ENCODE measurements around the gene CCDC78.

Gene CCDC78

DNA sequence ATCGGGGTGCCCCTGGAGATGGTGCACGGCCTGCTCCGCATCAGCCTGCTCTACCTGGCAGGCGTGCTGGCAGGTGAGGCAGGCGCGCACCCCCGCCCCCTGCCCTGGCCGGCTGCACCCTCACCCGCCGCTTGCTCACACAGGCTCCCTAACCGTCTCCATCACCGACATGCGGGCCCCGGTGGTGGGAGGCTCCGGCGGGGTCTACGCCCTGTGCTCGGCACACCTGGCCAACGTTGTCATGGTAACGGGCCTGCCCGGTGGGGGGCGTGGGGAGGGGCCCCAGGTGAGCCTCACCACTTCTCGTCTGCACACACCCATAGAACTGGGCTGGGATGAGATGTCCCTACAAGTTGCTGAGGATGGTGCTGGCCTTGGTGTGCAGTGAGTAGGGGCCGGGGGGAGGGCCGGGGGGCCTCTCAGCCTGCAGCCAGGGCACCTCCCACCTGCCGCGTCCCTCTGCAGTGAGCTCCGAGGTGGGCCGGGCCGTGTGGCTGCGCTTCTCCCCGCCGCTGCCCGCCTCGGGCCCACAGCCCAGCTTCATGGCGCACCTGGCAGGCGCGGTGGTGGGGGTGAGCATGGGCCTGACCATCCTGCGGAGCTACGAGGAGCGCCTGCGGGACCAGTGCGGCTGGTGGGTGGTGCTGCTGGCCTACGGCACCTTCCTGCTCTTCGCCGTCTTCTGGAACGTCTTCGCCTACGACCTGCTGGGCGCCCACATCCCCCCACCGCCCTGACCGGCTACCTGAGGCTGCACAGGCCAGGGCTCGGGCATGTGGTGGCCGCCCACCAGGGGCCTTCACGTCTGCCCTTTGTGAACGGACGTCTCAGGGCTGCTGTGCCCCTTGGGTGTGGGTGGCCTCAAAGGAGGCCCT, 48.7 kb downstream of the CCDC78 start:
- H3K4me1 ChIP-seq = peaks cover 6% of the 10 kb centered on the region

GRCh38 chr16:676913-677312, 49.3 kb downstream of the CCDC78 start:
- Histone ChIP-seq H3K4me1 (peaks cover 6% of the 10 kb centered on the region), H3K9ac (no peak overlapping the region), H3K27me3 (ENCODE audit: control insufficient read depth, insufficient read depth, low read length) (no peaks in the 10 kb centered on the region), H2AFZ (no peak overlapping the region), H3K9me3 (ENCODE audit: control insufficient read depth, low read length) (no peaks in the 10 kb centered on the region), H3K4me2 (ENCODE audit: low read length) (no peak overlapping the region), H3K36me3 (ENCODE audit: control insufficient read depth, insufficient read depth, low read length) (no peaks in the 10 kb centered on the region), H3K79me2 (peaks cover 4% of the 10 kb centered on the region), H3K4me3 (ENCODE audit: low read depth, low read length) (no peak overlapping the region), H3K27ac (no peak overlapping the region)
- TF ChIP-seq CTCF (IDR thresholded peaks at IDR 0.05) = no peak

More for the DNA sequence above, 48.7 kb downstream of the CCDC78 start:
- no peak overlapping the region for H3K4me2 ChIP-seq (ENCODE audit: low read length)
- TF ChIP-seq CTCF (IDR thresholded peaks at IDR 0.05) = no peak
- H2AFZ ChIP-seq = no peak overlapping the region
- no peaks in the 10 kb centered on the region for H3K27me3 ChIP-seq (ENCODE audit: control insufficient read depth, insufficient read depth, low read length)
- no peak overlapping the region for H3K4me3 ChIP-seq (ENCODE audit: low read depth, low read length)
- no peak overlapping the region for H3K9ac ChIP-seq
- H3K36me3 ChIP-seq (ENCODE audit: control insufficient read depth, insufficient read depth, low read length) = no peaks in the 10 kb centered on the region
- no peaks in the 10 kb centered on the region for H3K9me3 ChIP-seq (ENCODE audit: control insufficient read depth, low read length)
- H3K79me2 ChIP-seq = peaks cover 4% of the 10 kb centered on the region
- H3K27ac ChIP-seq = no peak overlapping the region

- Histone ChIP-seq H3K4me3 (ENCODE audit: low read depth, low read length) (no peak overlapping the region), H3K4me2 (ENCODE audit: low read length) (no peak overlapping the region), H2AFZ (no peak overlapping the region), H3K27me3 (ENCODE audit: control insufficient read depth, insufficient read depth, low read length) (no peaks in the 10 kb centered on the region), H3K79me2 (peaks cover 2% of the 10 kb centered on the region), H3K9me3 (ENCODE audit: control insufficient read depth, low read length) (no peaks in the 10 kb centered on the region), H3K9ac (no peak overlapping the region), H3K4me1 (peaks cover 5% of the 10 kb centered on the region), H3K27ac (no peak overlapping the region), H3K36me3 (ENCODE audit: control insufficient read depth, insufficient read depth, low read length) (no peaks in the 10 kb centered on the region)
- no peak for TF ChIP-seq CTCF (IDR thresholded peaks at IDR 0.05)
These were observed 49.7 kb downstream of the CCDC78 start for GRCh38 chr16:676565-676902.

DNA sequence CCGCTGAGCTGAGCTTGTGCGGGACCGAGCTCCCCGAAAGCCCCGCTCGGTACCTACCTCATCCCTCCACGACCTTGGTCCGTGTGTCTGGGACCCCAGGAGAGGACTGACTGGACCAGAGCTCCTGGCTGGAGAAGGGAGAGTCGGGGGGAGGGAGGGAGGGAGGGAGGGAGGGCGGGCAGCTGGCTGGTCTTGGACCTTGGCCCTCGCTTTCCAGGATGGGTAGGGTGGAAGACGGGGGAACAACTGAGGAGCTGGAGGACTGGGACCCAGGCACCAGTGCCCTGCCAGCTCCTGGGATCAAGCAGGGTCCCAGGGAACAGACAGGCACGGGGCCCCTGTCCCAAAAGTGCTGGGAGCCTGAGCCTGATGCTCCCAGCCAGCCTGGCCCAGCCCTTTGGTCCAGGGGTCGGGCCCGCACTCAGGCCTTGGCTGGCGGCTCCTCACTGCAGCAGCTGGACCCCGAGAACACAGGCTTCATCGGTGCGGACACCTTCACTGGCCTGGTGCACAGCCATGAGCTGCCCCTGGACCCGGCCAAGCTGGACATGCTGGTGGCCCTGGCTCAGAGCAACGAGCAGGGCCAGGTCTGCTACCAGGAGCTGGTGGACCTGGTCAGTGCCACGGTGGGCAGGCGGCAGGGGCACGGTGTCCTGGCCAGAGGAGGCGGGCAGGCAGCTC, 50.2 kb downstream of the CCDC78 start:
- H3K27ac ChIP-seq = no peak overlapping the region
- peak overlapping the region; percentile 77 for H3K4me2 ChIP-seq (ENCODE audit: low read length)
- no peak for TF ChIP-seq CTCF (IDR thresholded peaks at IDR 0.05)
- H3K36me3 ChIP-seq (ENCODE audit: control insufficient read depth, insufficient read depth, low read length) = no peaks in the 10 kb centered on the region
- no peaks in the 10 kb centered on the region for H3K4me1 ChIP-seq
- no peaks in the 10 kb centered on the region for H3K27me3 ChIP-seq (ENCODE audit: control insufficient read depth, insufficient read depth, low read length)
- no peaks in the 10 kb centered on the region for H3K79me2 ChIP-seq
- no peak overlapping the region for H3K9ac ChIP-seq
- H3K9me3 ChIP-seq (ENCODE audit: control insufficient read depth, low read length) = no peaks in the 10 kb centered on the region
- peak overlapping the region; percentile 63 for H2AFZ ChIP-seq
- H3K4me3 ChIP-seq (ENCODE audit: low read depth, low read length) = no peak overlapping the region

All from parathyroid adenoma (tissue), 2 donors.